GM12878 (cell line): ENCODE results near the gene FARS2. TPM values are rescaled to one million over a fixed set of nuclear protein-coding genes. Genes with fewer than 3 reads are reported as not detected.

ENCODE experiments used
- BHLHE40 ChIP-seq, 2 experiments: fragments of 450-650 bp in 1 of 2; IDR thresholded peaks; 2 replicates each; pipeline ENCODE4 v1.6.1; 2011 to 2017; ENCODE audit warnings: low read depth in 2 of 2, borderline replicate concordance in 1 of 2, improper control_type of control experiment in 1 of 2, low read length in 1 of 2, mild to moderate bottlenecking in 1 of 2
- CTCF ChIP-seq, 3 experiments: IDR thresholded peaks in 2 of 3; conservative IDR thresholded peaks in 1 of 3; 2 replicates each; pipeline ENCODE4 v1.5.1; 2011; ENCODE audit warnings: low read depth in 3 of 3, low read length in 3 of 3, mild to moderate bottlenecking in 3 of 3, control low read depth in 2 of 3, moderate library complexity in 2 of 3, inconsistent platforms in 1 of 3, mixed read lengths in 1 of 3; ENCODE audit not compliant: control insufficient read depth in 2 of 3, insufficient read depth in 1 of 3; ENCODE audit errors: extremely low read depth in 1 of 3
- EED ChIP-seq: sonication (generic); IDR thresholded peaks from 2 replicates; pipeline ENCODE4 v1.6.1; 2016; ENCODE audit warnings: antibody characterized with exemption, low read depth
- FOS ChIP-seq: IDR thresholded peaks from 3 replicates; pipeline ENCODE4 v1.6.1; 2011; ENCODE audit warnings: borderline replicate concordance; ENCODE audit not compliant: insufficient read length; ENCODE audit errors: extremely low read depth
- FOXM1 ChIP-seq: IDR thresholded peaks from 2 replicates; pipeline ENCODE4 v1.6.1; 2012; ENCODE audit warnings: low read depth, mild to moderate bottlenecking, inconsistent platforms, low read length, moderate library complexity
- HCFC1 ChIP-seq: fragments of 150-350 bp; IDR thresholded peaks from 2 replicates; pipeline ENCODE4 v1.6.1; 2014; ENCODE audit warnings: low read length
- IKZF2 ChIP-seq, 2 experiments: fragments of 450-650 bp; IDR thresholded peaks; 2 replicates each; pipeline ENCODE4 v1.6.1; 2017; ENCODE audit warnings: mild to moderate bottlenecking in 2 of 2, moderate library complexity in 2 of 2
- JUNB ChIP-seq: IDR thresholded peaks from 2 replicates; pipeline ENCODE4 v1.6.1; 2016; ENCODE audit warnings: antibody characterized with exemption, mild to moderate bottlenecking
- MAX ChIP-seq: IDR thresholded peaks from 2 replicates; pipeline ENCODE4 v1.6.1; 2012; ENCODE audit warnings: low read depth, low read length, improper control_type of control experiment
- RAD21 ChIP-seq: IDR thresholded peaks from 2 replicates; pipeline ENCODE4 v1.6.1; 2011; ENCODE audit warnings: mild to moderate bottlenecking, low read depth, low read length, moderate library complexity; ENCODE audit not compliant: insufficient read depth
- SIN3A ChIP-seq: IDR thresholded peaks from 2 replicates; pipeline ENCODE4 v1.6.1; 2012; ENCODE audit warnings: low read depth, low read length, improper control_type of control experiment
- SPI1 ChIP-seq: IDR thresholded peaks from 2 replicates; pipeline ENCODE4 v1.6.1; 2011; ENCODE audit warnings: low read depth, mild to moderate bottlenecking, low read length, moderate library complexity, borderline replicate concordance; ENCODE audit not compliant: insufficient read depth
- USF2 ChIP-seq: IDR thresholded peaks from 2 replicates; pipeline ENCODE4 v1.6.1; 2011; ENCODE audit warnings: low read depth, low read length, improper control_type of control experiment, borderline replicate concordance
- YY1 ChIP-seq: IDR thresholded peaks from 2 replicates; pipeline ENCODE4 v1.6.1; 2011; ENCODE audit warnings: low read depth, mild to moderate bottlenecking, low read length
- polyA plus RNA-seq, 11 experiments: library from polyadenylated mRNA; depleted of rRNA in 4 of 11; unstranded in 6 of 11; stranded (reverse) in 5 of 11; fragments of >200 nt; fragmentation: Nextera tagmentation in 4 of 11; fragmentation: Illumina TruSeq in 1 of 11; extraction: Ambion mirVana in 4 of 11; extraction: Trizol in 1 of 11; gene quantifications; 1 replicate in 1 of 11; 2 replicates in 10 of 11; pipeline versions ENCODE4 v1.2.1 to v1.2.3, GENCODE V29; 2011 to 2016; ENCODE audit warnings: inconsistent platforms in 2 of 11, missing spikeins in 2 of 11, low read depth in 1 of 11
- total RNA-seq, 4 experiments: library from RNA; depleted of rRNA in 3 of 4; stranded (reverse); fragments of >200 nt in 3 of 4; fragmentation: Illumina TruSeq in 1 of 4; extraction: Trizol in 1 of 4; gene quantifications; 2 replicates each; pipeline versions ENCODE4 v1.2.1 to v1.2.3, GENCODE V29; 2013 to 2021

FARS2 gene
- total and polyA plus RNA-seq, 10 of the 15 experiments (the other 5 are each of a cell fraction or from before 2014, with no cell fraction given) = 16.8 to 46.7 (median 25.6) TPM

- TF ChIP-seq SPI1 (no peak), IKZF2 (IDR thresholded peaks at IDR 0.05) (0 out of 4 replicates have a peak, but pooled peaks of 1 of the 2 experiments have one; percentile 4), RAD21 (peak; percentile 78), CTCF (IDR thresholded peaks at IDR 0.05 in 2 of 3, conservative IDR thresholded peaks at IDR 0.05 in 1 of 3; ENCODE audit: control insufficient read depth in 2 of 3, extremely low read depth in 1 of 3, insufficient read depth in 1 of 3, low read depth in 3 of 3, low read length in 3 of 3) (peak; percentile 87 to 93 (median 90)), HCFC1 (0 out of 2 replicates have a peak, but pooled peaks have one; percentile 17), JUNB (no peak), USF2 (peak; percentile 26), SIN3A (0 out of 2 replicates have a peak, but pooled peaks have one; percentile 54), BHLHE40 (IDR thresholded peaks at IDR 0.05; ENCODE audit: borderline replicate concordance in 1 of 2, low read depth in 2 of 2, low read length in 1 of 2) (peak; percentile 88 to 90), EED (0 out of 2 replicates have a peak, but pooled peaks have one; percentile 20), FOXM1 (no peak), YY1 (peak; percentile 78), MAX (0 out of 2 replicates have a peak, but pooled peaks have one; percentile 42), FOS (no peak)
Measured at GRCh38 chr6:5302995-5303622, 41.8 kb downstream of the FARS2 start (continued).
